Measurements from ENCODE around the gene ADAM10. TPM values are rescaled to one million over a fixed set of nuclear protein-coding genes. Genes with fewer than 3 reads are reported as not detected.
A peak's percentile ranks its signal among the peaks of the same experiment; 100 is the strongest.

The ADAM10 gene
- total and polyA plus RNA-seq, 2 donors: 31.4 to 143 TPM

DNA sequence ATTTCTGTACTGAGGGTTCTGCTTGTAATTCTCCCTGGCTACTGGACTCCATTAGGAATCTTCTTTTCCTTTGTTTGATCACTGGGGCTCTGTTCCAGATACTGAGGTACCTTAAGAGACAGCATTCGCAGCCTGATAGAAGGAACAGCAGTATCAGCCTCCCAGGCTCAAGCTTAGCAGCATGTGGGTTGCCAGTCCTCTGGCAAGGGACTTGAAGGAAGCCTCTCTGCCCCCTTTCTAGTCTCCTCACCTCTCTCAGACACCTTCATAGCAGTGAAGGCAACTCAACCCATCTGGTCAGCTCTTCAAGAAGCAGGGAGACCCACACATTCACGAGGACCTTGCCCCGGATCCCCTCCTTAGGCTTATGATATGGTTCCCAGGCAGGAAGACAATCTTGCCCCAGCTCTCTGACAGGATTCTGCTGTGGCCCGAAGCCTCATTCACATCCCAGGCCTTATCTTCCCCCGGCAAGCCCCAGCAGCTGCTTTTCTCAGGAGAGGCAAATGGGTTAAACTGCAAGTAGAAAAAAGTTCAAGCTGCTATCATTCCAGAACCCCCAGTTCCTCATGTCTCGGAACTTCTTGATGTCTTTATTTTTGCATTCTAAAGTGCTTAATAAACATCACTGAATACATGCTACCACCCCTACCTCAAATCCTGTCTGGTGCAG lies 164.6 kb downstream of the ADAM10 start:
- H3K27me3 ChIP-seq (ENCODE audit: control insufficient read depth in 2 of 2, insufficient read depth in 1 of 2, low read length in 1 of 2): no peaks in the 10 kb centered on the region
- peaks cover 16 to 34% of the 10 kb centered on the region in 2 donors for H3K4me1 ChIP-seq (ENCODE audit: control insufficient read depth in 2 of 2, insufficient read depth in 2 of 2, low read length in 2 of 2)
- no peak overlapping the region for H3K4me3 ChIP-seq (ENCODE audit: low read length in 2 of 2)
- H3K27ac ChIP-seq (ENCODE audit: low read depth in 1 of 2, low read length in 1 of 2): peak overlapping the region; percentile 20 to 64
- 79% methylated on average over 6 of the region's 6 CpGs for WGBS
- H3K36me3 ChIP-seq (ENCODE audit: control insufficient read depth in 2 of 2, insufficient read depth in 2 of 2, low read length in 1 of 2): peaks cover 2 to 6% of the 10 kb centered on the region in 2 donors
- no peaks in the 10 kb centered on the region for H3K9me3 ChIP-seq (ENCODE audit: control insufficient read depth in 2 of 2, insufficient read depth in 1 of 2, low read length in 1 of 2)
- peak in 1 of 9 donors; percentile 35 for DNase-seq (ENCODE audit: low read depth in 6 of 9, low spot score in 9 of 9)

DNA sequence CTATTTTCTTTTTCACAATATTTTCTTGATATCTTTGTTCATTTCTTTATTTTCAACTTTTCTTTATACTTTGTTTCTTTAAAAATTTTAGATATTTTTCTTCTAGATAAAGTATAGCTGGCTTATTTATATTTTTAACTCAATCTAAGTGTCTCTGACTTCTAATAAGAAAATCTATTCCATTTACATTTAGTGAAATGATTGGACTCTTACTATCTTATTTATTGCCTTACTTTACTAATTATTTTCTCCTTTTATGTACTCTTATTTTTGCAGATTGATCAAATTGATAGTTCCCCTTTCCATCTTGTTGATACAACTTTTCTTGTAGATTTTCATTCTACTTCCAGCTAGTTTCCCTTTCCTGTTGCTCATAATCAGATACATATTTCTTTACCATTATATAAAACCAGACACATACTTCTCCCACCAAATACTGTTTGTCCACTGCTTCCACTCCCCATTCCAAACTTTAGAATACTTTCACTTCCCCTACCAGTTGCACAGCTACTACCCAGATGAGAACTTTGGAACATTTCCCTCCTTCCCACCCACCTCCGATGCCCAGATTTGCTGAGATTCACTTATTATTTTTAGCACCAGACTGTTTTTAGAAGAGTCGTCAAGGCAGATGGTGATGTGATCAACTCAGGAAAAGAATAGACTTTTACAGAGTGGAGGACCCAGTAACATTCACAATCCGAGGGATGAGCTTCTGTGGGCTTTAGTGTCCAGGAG lies 166.2 kb downstream of the ADAM10 start:
- Histone ChIP-seq H3K27me3 (ENCODE audit: control insufficient read depth in 2 of 2, insufficient read depth in 1 of 2, low read length in 1 of 2) (no peaks in the 10 kb centered on the region), H3K4me3 (ENCODE audit: low read length in 2 of 2) (no peak overlapping the region), H3K9me3 (ENCODE audit: control insufficient read depth in 2 of 2, insufficient read depth in 1 of 2, low read length in 1 of 2) (no peaks in the 10 kb centered on the region), H3K27ac (ENCODE audit: low read depth in 1 of 2, low read length in 1 of 2) (no peak overlapping the region), H3K4me1 (ENCODE audit: control insufficient read depth in 2 of 2, insufficient read depth in 2 of 2, low read length in 2 of 2) (peaks cover 16 to 26% of the 10 kb centered on the region in 2 donors), H3K36me3 (ENCODE audit: control insufficient read depth in 2 of 2, insufficient read depth in 2 of 2, low read length in 1 of 2) (no peaks in the 10 kb centered on the region)
- no peak for DNase-seq (ENCODE audit: low read depth in 6 of 9, low spot score in 9 of 9)
- WGBS: 95% methylated on average over 3 of the region's 3 CpGs

- DNase-seq (ENCODE audit: low read depth in 6 of 9, low spot score in 9 of 9): no peak
- H3K9me3 ChIP-seq (ENCODE audit: control insufficient read depth in 2 of 2, insufficient read depth in 1 of 2, low read length in 1 of 2): no peaks in the 10 kb centered on the region
- H3K4me1 ChIP-seq (ENCODE audit: control insufficient read depth in 2 of 2, insufficient read depth in 2 of 2, low read length in 2 of 2): peaks cover 16 to 21% of the 10 kb centered on the region in 2 donors
- no peaks in the 10 kb centered on the region for H3K27me3 ChIP-seq (ENCODE audit: control insufficient read depth in 2 of 2, insufficient read depth in 1 of 2, low read length in 1 of 2)
- 95% methylated on average over 3 of the region's 3 CpGs for WGBS
- H3K4me3 ChIP-seq (ENCODE audit: low read length in 2 of 2): no peak overlapping the region
- no peaks in the 10 kb centered on the region for H3K36me3 ChIP-seq (ENCODE audit: control insufficient read depth in 2 of 2, insufficient read depth in 2 of 2, low read length in 1 of 2)
- H3K27ac ChIP-seq (ENCODE audit: low read depth in 1 of 2, low read length in 1 of 2): no peak overlapping the region
These were observed 167.3 kb downstream of the ADAM10 start for GRCh38 chr15:58582160-58582559.

DNA sequence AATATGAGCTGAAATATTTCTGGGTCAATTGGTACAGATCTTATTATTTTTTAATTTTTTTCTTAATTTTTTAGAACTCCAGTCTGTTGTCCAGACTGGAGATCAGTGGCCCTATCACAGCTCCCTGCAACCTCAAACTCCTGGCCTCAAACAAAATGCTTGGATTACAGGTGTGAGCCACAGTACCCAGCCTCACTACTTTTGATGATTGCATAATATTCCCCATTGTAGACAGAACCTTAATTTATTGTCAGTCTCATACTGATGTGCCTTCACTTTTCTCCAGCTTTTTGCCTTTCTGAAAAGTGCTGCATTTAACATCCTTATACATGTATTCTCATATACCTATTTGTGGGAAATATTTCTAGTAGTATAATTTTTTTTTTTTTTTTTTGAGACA lies 172.8 kb downstream of the ADAM10 start:
- no peak overlapping the region for H3K27ac ChIP-seq (ENCODE audit: low read depth in 1 of 2, low read length in 1 of 2)
- H3K4me1 ChIP-seq (ENCODE audit: control insufficient read depth in 2 of 2, insufficient read depth in 2 of 2, low read length in 2 of 2): peaks cover 6 to 22% of the 10 kb centered on the region in 2 donors
- H3K27me3 ChIP-seq (ENCODE audit: control insufficient read depth in 2 of 2, insufficient read depth in 1 of 2, low read length in 1 of 2): no peaks in the 10 kb centered on the region
- H3K9me3 ChIP-seq (ENCODE audit: control insufficient read depth in 2 of 2, insufficient read depth in 1 of 2, low read length in 1 of 2): peaks cover 1 to 7% of the 10 kb centered on the region in 2 donors
- no peaks in the 10 kb centered on the region for H3K36me3 ChIP-seq (ENCODE audit: control insufficient read depth in 2 of 2, insufficient read depth in 2 of 2, low read length in 1 of 2)
- no peak overlapping the region for H3K4me3 ChIP-seq (ENCODE audit: low read length in 2 of 2)
- no peak for DNase-seq (ENCODE audit: low read depth in 6 of 9, low spot score in 9 of 9)

DNA sequence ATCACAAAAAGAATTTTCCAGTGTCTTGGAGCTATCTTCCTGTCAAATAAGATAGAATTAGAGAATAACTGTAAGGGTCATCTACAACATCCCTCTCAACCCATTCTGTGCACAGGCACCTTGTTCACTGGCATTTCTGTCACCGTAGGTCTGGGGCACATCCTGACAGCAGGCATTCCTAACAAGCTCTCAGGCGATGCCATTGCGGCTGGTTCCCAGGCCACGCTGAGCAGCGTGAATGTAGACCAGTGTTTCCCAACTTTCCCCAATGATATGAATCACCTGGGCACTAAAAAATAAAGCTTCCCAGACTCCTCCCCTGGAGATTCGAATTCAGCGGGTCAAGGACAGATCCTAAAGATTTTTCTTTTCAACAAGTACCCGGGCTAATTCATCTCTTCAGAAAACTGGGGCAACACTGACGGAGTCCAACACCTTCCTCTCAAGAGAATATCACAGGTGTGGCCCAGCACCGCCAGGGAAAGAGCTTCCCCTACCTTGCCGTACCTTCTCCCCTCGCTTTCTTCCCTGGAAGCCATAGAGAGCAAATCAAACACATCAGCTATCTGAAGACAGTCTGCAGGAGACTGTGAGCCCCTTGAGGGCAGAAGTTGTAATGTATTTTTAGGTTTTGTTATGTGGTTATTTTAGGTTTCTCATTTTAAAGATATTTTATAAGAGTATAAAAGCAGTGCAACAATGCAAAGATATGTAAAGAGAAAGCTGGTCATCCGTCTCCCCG lies 174.3 kb downstream of the ADAM10 start:
- H3K36me3 ChIP-seq (ENCODE audit: control insufficient read depth in 2 of 2, insufficient read depth in 2 of 2, low read length in 1 of 2): no peaks in the 10 kb centered on the region
- no peak for DNase-seq (ENCODE audit: low read depth in 6 of 9, low spot score in 9 of 9)
- peaks cover 1 to 7% of the 10 kb centered on the region in 2 donors for H3K9me3 ChIP-seq (ENCODE audit: control insufficient read depth in 2 of 2, insufficient read depth in 1 of 2, low read length in 1 of 2)
- H3K27me3 ChIP-seq (ENCODE audit: control insufficient read depth in 2 of 2, insufficient read depth in 1 of 2, low read length in 1 of 2): no peaks in the 10 kb centered on the region
- H3K4me3 ChIP-seq (ENCODE audit: low read length in 2 of 2): no peak overlapping the region
- 97% methylated on average over 14 of the region's 14 CpGs for WGBS
- peaks cover 6 to 22% of the 10 kb centered on the region in 2 donors for H3K4me1 ChIP-seq (ENCODE audit: control insufficient read depth in 2 of 2, insufficient read depth in 2 of 2, low read length in 2 of 2)
- peak overlapping the region in 1 of 2 donors; percentile 61 for H3K27ac ChIP-seq (ENCODE audit: low read depth in 1 of 2, low read length in 1 of 2)

- peak in 1 of 9 donors; percentile 66 for DNase-seq (ENCODE audit: low read depth in 6 of 9, low spot score in 9 of 9)
- H3K27ac ChIP-seq (ENCODE audit: low read depth in 1 of 2, low read length in 1 of 2): peak overlapping the region in 1 of 2 donors; percentile 61
- no peaks in the 10 kb centered on the region for H3K27me3 ChIP-seq (ENCODE audit: control insufficient read depth in 2 of 2, insufficient read depth in 1 of 2, low read length in 1 of 2)
- H3K4me3 ChIP-seq (ENCODE audit: low read length in 2 of 2): no peak overlapping the region
- WGBS: 17% methylated on average over 4 of the region's 4 CpGs
- peaks cover 6 to 22% of the 10 kb centered on the region in 2 donors for H3K4me1 ChIP-seq (ENCODE audit: control insufficient read depth in 2 of 2, insufficient read depth in 2 of 2, low read length in 2 of 2)
- peaks cover 1 to 7% of the 10 kb centered on the region in 2 donors for H3K9me3 ChIP-seq (ENCODE audit: control insufficient read depth in 2 of 2, insufficient read depth in 1 of 2, low read length in 1 of 2)
- no peaks in the 10 kb centered on the region for H3K36me3 ChIP-seq (ENCODE audit: control insufficient read depth in 2 of 2, insufficient read depth in 2 of 2, low read length in 1 of 2)
These were observed 174.9 kb downstream of the ADAM10 start for GRCh38 chr15:58574631-58575030.

- Histone ChIP-seq H3K27me3 (ENCODE audit: control insufficient read depth in 2 of 2, insufficient read depth in 1 of 2, low read length in 1 of 2) (no peaks in the 10 kb centered on the region), H3K9me3 (ENCODE audit: control insufficient read depth in 2 of 2, insufficient read depth in 1 of 2, low read length in 1 of 2) (peaks cover 1 to 7% of the 10 kb centered on the region in 2 donors), H3K4me3 (ENCODE audit: low read length in 2 of 2) (no peak overlapping the region), H3K4me1 (ENCODE audit: control insufficient read depth in 2 of 2, insufficient read depth in 2 of 2, low read length in 2 of 2) (peaks cover 6 to 23% of the 10 kb centered on the region in 2 donors), H3K36me3 (ENCODE audit: control insufficient read depth in 2 of 2, insufficient read depth in 2 of 2, low read length in 1 of 2) (no peaks in the 10 kb centered on the region), H3K27ac (ENCODE audit: low read depth in 1 of 2, low read length in 1 of 2) (no peak overlapping the region)
- WGBS: over 99% methylated on average over 4 of the region's 4 CpGs
- no peak for DNase-seq (ENCODE audit: low read depth in 6 of 9, low spot score in 9 of 9)
These were observed 176.2 kb downstream of the ADAM10 start for GRCh38 chr15:58573270-58573669.

DNA sequence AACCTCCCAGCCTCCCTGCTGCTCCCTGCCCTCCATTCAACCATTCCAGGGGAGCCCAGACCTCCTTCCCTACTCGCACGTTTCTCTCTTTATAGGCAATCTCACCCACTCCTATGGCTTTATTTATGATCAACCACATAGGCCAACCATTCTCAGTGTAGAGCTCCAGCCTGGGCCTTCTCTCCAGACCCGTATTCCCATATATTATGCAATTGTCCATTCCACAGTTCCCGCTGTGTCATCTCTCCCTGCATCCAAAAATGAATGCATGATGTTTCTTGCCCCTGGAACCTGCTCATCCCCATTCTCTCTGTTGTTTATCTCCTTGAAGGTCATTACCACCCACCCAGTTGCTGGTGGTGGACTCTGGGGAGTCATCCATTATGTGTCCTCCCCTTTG lies 177.0 kb downstream of the ADAM10 start:
- WGBS: 99% methylated on average over 4 of the region's 4 CpGs
- Histone ChIP-seq H3K27me3 (ENCODE audit: control insufficient read depth in 2 of 2, insufficient read depth in 1 of 2, low read length in 1 of 2) (no peaks in the 10 kb centered on the region), H3K9me3 (ENCODE audit: control insufficient read depth in 2 of 2, insufficient read depth in 1 of 2, low read length in 1 of 2) (peaks cover 1 to 7% of the 10 kb centered on the region in 2 donors), H3K27ac (ENCODE audit: low read depth in 1 of 2, low read length in 1 of 2) (no peak overlapping the region), H3K36me3 (ENCODE audit: control insufficient read depth in 2 of 2, insufficient read depth in 2 of 2, low read length in 1 of 2) (no peaks in the 10 kb centered on the region), H3K4me1 (ENCODE audit: control insufficient read depth in 2 of 2, insufficient read depth in 2 of 2, low read length in 2 of 2) (peaks cover 6 to 27% of the 10 kb centered on the region in 2 donors), H3K4me3 (ENCODE audit: low read length in 2 of 2) (no peak overlapping the region)
- DNase-seq (ENCODE audit: low read depth in 6 of 9, low spot score in 9 of 9): no peak

- H3K4me3 ChIP-seq (ENCODE audit: low read length in 2 of 2): no peak overlapping the region
- no peaks in the 10 kb centered on the region for H3K36me3 ChIP-seq (ENCODE audit: control insufficient read depth in 2 of 2, insufficient read depth in 2 of 2, low read length in 1 of 2)
- H3K9me3 ChIP-seq (ENCODE audit: control insufficient read depth in 2 of 2, insufficient read depth in 1 of 2, low read length in 1 of 2): peaks cover 1 to 7% of the 10 kb centered on the region in 2 donors
- 95% methylated on average over 6 of the region's 6 CpGs for WGBS
- H3K27me3 ChIP-seq (ENCODE audit: control insufficient read depth in 2 of 2, insufficient read depth in 1 of 2, low read length in 1 of 2): no peaks in the 10 kb centered on the region
- DNase-seq (ENCODE audit: low read depth in 6 of 9, low spot score in 9 of 9): no peak
- peaks cover 6 to 27% of the 10 kb centered on the region in 2 donors for H3K4me1 ChIP-seq (ENCODE audit: control insufficient read depth in 2 of 2, insufficient read depth in 2 of 2, low read length in 2 of 2)
- H3K27ac ChIP-seq (ENCODE audit: low read depth in 1 of 2, low read length in 1 of 2): no peak overlapping the region
These were observed 178.0 kb downstream of the ADAM10 start for GRCh38 chr15:58571491-58571890.
